Endothelial cell (in vitro differentiated cells): ENCODE data around the gene GRAP2. TPM values are rescaled to one million over a fixed set of nuclear protein-coding genes. Genes with fewer than 3 reads are reported as not detected.

Source experiments
- DNase-seq: peaks from one replicate; pipeline ENCODE4 v3.0.0; 2021; ENCODE audit warnings: low spot score
- H3K27ac Mint-ChIP-seq: one replicate; pipeline ENCODE4 v1.8.0; 2021; ENCODE audit warnings: mixed read lengths, inconsistent platforms; ENCODE audit not compliant: unreplicated experiment
- H3K27me3 Mint-ChIP-seq: one replicate; pipeline ENCODE4 v1.8.0; 2021; ENCODE audit warnings: mild to moderate bottlenecking, moderate library complexity, mixed read lengths, inconsistent platforms; ENCODE audit not compliant: unreplicated experiment
- H3K36me3 Mint-ChIP-seq: one replicate; pipeline ENCODE4 v1.8.0; 2021; ENCODE audit warnings: mild to moderate bottlenecking, low read depth, mixed read lengths, inconsistent platforms; ENCODE audit not compliant: unreplicated experiment
- H3K4me1 Mint-ChIP-seq: one replicate; pipeline ENCODE4 v1.8.0; 2021; ENCODE audit warnings: mild to moderate bottlenecking, mixed read lengths, inconsistent platforms; ENCODE audit not compliant: unreplicated experiment
- H3K4me3 Mint-ChIP-seq: one replicate; pipeline ENCODE4 v1.8.0; 2021; ENCODE audit warnings: mild to moderate bottlenecking, mixed read lengths, inconsistent platforms; ENCODE audit not compliant: unreplicated experiment
- H3K9me3 Mint-ChIP-seq: one replicate; pipeline ENCODE4 v1.8.0; 2021; ENCODE audit warnings: mixed read lengths, inconsistent platforms; ENCODE audit not compliant: unreplicated experiment
- CTCF ChIP-seq: fragments of 200-600 bp; sonication (generic); IDR thresholded peaks from one replicate; pipeline ENCODE4 v1.5.0; 2021; ENCODE audit warnings: antibody characterized with exemption; ENCODE audit not compliant: unreplicated experiment
- total RNA-seq: library from RNA; stranded (reverse); fragmentation: NEBNext Ultra II Directional; extraction: Animal tissue kit (Norgen Biotek cat#: 25700); gene quantifications from one replicate; pipeline ENCODE4 v1.2.1, GENCODE V29; 2021; ENCODE audit not compliant: unreplicated experiment

GRAP2 gene
- total RNA-seq, 1 donor from 2014 or later: 20.5 TPM

GRCh38 chr22:39954584-39955055 lies 53.7 kb downstream of the GRAP2 start:
- H3K27me3 Mint-ChIP-seq: peaks cover 5% of the 10 kb centered on the region
- H3K27ac Mint-ChIP-seq: no peak overlapping the region
- no peak overlapping the region for H3K4me3 Mint-ChIP-seq
- H3K4me1 Mint-ChIP-seq: peaks cover 65% of the 10 kb centered on the region
- H3K9me3 Mint-ChIP-seq: no peaks in the 10 kb centered on the region
- H3K36me3 Mint-ChIP-seq: peaks cover 9% of the 10 kb centered on the region
- TF ChIP-seq CTCF: no peak
- no peak for DNase-seq

- H3K9me3 Mint-ChIP-seq: no peaks in the 10 kb centered on the region
- peaks cover 63% of the 10 kb centered on the region for H3K4me1 Mint-ChIP-seq
- peaks cover 5% of the 10 kb centered on the region for H3K27me3 Mint-ChIP-seq
- H3K36me3 Mint-ChIP-seq: peaks cover 13% of the 10 kb centered on the region
- H3K27ac Mint-ChIP-seq: no peak overlapping the region
- H3K4me3 Mint-ChIP-seq: no peak overlapping the region
- no peak for TF ChIP-seq CTCF
- no peak for DNase-seq
Measured at GRCh38 chr22:39955675-39956074, 54.8 kb downstream of the GRAP2 start.

- H3K9me3 Mint-ChIP-seq: no peaks in the 10 kb centered on the region
- peaks cover 5% of the 10 kb centered on the region for H3K27me3 Mint-ChIP-seq
- no peak for TF ChIP-seq CTCF
- H3K36me3 Mint-ChIP-seq: peaks cover 13% of the 10 kb centered on the region
- DNase-seq: no peak
- H3K4me1 Mint-ChIP-seq: peaks cover 53% of the 10 kb centered on the region
- peak overlapping the region; percentile 65 for H3K27ac Mint-ChIP-seq
- peak overlapping the region; percentile 80 for H3K4me3 Mint-ChIP-seq
Measured at GRCh38 chr22:39956932-39957664, 56.2 kb downstream of the GRAP2 start.

GRCh38 chr22:39958009-39958711 lies 57.3 kb downstream of the GRAP2 start:
- peaks cover 47% of the 10 kb centered on the region for H3K4me1 Mint-ChIP-seq
- H3K36me3 Mint-ChIP-seq: peaks cover 14% of the 10 kb centered on the region
- peaks cover 5% of the 10 kb centered on the region for H3K27me3 Mint-ChIP-seq
- H3K4me3 Mint-ChIP-seq: no peak overlapping the region
- no peak for DNase-seq
- H3K9me3 Mint-ChIP-seq: no peaks in the 10 kb centered on the region
- peak overlapping the region; percentile 85 for H3K27ac Mint-ChIP-seq
- no peak for TF ChIP-seq CTCF
